ENCODE results near the gene DRD4.

DRD4 gene

DNA sequence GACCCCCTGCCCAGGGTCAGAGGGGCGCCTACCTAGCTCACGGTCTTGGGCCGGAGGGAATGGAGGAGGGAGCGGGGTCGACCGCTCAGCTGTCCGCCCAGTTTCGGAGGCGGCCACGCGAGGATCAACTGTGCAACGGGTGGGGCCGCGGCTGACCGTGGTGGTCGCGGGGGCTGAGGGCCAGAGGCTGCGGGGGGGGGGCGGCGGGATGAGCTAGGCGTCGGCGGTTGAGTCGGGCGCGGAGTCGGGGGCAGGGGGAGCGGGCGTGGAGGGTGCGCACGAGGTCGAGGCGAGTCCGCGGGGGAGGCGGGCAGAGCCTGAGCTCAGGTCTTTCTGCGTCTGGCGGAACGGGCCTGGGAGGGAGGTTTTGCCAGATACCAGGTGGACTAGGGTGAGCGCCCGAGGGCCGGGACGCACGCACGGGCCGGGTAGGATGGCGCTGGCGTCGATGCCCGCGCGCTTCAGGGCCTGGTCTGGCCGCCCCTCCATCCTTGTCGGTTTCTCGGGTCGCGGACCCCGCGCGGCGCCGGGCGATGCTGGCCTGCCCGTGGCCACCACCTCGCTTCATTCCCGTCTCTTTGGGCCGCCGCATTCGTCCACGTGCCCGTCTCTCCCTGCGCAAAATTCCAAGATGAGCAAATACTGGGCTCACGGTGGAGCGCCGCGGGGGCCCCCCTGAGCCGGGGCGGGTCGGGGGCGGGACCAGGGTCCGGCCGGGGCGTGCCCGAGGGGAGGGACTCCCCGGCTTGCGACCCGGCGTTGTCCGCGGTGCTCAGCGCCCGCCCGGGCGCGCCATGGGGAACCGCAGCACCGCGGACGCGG, at the start of gene DRD4:
Gene DRD4, plus strand, starts transcription at position 759 of the 822 bp plus-strand sequence. Its CDS starts 36 bp downstream, at position 795.
- DNase-seq, result no peak

DNA sequence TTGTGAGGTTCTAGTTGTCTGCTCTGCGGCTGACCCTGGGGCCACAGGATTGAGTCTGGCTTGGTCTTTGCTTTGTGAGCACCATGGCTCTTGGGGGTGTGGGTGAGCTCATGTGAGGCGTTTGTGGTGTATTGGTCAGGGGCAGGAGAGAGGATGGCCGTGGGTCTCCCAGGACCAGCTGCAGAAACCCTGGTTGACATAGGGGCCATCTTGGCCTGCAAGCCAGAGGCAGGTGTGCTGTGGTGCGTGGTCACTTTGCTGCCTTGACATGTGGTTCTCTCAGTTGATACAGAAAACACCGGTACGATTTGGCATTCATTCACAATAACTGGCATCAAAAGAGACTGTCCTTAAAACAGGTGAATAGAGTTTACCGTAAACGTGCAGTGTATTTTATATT, 49.5 kb upstream of the DRD4 start:
- DNase-seq, result no peak

DNA sequence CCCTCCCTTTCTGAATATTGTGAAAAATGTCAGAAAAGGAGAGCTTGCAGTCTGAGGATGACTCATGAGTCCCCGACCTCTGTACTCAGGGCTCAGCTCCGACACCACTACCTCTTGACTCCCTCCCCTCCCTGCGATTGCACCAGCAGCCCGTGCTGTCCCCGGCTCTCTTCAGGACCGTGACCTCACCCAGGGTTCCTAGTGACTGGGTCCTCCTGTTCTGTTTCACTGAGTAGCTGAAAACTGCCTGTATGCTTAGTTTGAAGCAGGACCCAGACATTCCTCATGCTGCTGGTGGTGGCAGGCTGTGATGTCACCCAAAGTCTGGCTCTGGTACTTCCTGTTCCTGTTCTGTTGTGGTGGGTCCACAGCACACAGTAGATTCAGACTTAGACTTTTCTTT, 49.1 kb upstream of the DRD4 start:
- peak; percentile 76 for DNase-seq

DNA sequence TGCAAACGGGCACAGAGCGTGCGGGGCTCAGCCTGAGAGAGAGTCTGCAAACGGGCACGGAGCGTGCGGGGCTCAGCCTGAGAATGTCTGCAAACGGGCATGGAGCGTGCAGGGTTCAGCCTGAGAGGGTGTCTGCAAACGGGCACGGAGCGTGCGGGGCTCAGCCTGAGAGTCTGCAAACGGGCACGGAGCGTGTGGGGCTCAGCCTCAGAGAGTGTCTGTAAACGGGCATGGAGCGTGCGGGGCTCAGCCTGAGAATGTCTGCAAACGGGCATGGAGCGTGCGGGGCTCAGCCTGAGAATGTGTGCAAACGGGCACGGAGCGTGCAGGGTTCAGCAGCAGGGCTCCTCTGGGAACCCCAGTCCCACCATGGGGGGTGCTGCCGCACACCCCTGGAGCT, 47.3 kb upstream of the DRD4 start:
- no peak for DNase-seq

DNA sequence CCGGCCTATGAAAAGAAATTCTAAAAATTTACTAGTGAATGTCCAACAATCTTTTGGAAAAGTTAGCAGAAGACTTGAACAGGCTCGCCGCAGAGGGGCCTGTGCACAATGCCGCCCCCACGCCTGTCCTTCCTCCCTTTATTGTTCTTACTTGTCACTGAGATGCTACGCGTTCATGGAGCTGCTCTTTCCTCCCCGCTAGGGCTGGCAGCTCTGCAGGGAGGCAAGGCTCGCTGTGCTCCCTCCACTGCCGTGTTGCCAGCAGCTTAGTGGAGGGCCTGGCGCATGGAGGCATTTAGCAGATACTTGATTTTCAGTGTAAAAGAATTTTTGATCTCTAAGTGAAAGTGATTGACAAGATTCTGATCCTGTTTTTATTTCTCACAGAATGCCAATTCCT, 46.1 kb upstream of the DRD4 start:
- DNase-seq, result no peak

DNA sequence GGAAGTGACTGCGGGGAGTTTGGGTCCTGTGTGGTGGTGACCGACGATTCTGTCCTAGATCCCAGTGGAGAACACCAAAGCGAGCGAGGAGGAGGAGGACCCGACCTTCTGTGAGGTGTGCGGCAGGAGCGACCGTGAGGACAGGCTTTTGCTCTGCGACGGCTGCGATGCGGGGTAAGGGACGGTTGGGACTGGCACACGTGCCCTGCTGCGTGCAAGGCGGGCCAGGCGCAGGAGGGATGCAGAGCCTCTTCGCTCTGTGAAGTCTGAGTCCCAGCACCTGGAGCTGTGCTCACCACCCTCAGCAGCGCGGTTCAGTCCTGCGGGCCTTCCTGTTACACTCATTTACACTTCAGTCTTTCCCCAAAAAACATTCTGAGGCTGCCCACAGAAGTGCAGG, 44.6 kb upstream of the DRD4 start:
- DNase-seq, result no peak

DNA sequence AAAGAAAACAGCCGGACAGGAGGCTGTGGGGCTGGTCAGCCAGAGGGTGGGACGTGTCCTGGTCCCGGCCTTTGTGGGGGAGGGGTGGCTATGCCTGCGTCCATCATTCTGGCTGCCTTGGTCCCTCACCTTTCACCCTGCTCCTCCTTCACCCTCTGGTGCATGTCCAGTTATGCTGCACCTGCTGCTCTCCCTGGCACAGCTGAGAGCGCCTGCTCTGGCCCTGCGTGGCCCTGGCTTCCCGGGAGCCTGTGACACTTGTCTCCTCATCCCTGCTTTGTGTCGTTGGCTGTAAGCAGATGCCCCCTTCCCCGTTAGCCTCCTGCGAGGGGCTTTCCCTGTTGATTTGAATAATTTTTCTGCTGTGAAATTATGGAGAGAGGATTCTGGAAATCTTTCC, 44.2 kb upstream of the DRD4 start:
- no peak for DNase-seq

DNA sequence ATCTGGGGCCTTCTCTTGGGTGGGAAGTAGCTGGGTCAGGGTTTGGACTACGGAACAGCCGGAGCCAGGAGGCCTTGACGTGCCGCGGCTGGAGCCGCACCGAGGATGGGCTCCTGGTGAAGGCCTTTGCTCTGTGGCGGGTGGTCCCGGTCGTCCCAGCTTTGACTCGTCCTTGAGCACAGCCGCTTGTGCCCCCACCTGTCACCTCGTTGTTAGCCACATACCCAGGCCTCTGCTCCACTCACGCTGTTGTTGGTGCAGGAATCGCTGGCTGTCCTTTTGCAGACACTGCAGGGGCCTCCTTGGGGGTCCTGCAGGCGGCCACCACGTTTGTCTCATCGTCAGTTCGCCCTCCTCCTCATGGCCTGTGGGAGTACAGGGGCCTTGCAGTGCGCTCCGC, 43.7 kb upstream of the DRD4 start:
- no peak for DNase-seq

DNA sequence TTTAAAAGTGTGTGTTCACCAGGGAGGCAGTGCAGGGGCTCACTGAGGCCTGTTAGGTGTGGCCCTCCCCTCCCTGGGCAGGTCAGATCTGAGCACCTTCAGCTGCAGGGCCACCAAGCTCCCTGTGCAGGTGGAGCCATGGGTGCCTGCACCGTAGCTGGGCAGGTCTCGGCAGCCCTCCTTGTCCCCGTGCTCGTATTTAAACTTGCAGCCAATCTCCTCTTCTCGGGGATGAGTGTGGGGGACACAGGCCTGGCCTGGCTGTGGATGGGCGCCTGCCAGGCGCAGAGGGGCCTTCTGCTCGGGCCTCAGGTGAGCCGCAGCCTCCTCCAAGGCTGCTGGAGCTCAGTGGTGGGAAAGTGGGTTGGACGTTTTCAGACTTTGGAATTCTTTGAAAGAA, 41.7 kb upstream of the DRD4 start:
- no peak for DNase-seq

DNA sequence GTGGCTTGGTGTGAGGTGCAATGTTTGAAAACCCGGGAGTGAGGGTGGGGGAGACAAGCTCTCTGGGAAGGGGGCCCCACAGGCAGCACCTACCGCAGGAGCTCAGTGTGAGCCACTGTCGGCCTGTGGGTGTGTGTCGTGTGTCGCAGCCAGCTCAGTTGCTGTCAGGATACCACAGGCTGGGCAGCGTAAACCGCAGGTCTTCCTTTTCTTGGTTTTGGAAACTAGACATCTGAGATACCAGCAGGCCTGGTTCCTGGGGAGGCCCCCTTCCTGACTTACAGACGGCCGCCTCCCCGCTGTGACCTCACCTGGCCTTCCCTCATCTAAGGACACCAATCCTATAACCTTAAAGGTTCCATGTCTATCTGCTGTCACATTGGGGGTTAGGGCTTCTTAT, 40.7 kb upstream of the DRD4 start:
- DNase-seq, result peak; percentile 5

DNA sequence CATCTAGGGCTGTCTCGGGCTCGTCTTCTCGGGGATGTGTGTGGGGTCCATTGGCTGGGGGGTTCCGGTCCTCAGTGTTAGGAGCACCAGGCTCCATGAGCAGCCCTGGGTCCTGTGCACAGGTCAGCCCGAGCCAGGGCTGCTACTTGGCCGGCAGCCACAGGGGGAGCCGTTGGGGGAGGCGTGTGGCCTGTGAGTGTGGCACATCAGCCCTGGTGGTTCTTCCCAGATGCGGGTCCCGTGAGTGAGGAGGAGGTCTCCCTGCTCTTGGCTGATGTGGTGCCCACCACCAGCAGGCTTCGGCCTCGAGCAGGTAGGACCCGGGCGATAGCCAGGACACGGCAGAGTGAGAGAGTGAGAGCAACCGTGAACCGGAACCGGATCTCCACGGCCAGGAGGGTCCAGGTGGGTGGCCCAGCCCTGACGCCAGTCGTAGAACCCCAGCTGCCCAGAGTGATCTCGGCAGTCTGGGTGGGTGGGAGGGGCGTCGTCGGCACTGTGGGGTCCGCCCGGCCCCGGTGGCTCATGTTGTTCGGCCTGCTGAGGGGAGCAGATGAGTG, 39.8 kb upstream of the DRD4 start:
- DNase-seq, result no peak

DNA sequence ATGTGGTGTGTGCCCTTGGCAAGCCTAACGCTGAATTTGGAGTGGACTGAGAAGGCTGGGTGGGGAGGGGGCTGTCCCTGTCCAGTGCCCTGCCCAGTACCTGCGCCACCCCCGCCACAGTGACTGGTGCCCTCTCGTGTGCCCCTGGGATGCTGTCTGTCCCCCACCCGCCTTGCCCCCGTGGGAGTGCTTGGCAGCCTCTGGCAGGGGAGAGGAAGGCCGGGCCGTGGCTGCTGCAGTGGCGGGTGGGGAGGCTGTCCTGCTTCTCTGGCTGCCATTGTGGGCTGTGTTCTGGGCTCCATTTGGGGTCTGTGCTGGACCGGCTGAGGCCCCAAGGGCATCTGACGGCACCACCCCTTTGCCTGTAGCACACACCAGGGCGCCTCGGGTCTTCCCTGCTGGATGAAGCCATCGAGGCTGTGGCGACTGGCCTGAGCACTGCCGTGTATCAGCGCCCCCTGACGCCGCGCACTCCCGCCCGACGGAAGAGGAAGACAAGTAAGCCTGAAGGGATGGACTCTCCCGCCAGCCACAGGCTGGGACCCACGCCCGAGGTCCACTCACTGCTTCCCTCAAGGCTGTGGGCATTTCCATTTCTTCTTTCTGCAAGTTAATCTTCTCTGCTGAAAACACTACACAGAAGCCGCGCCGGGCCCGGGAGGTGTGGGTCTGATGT, 38.9 kb upstream of the DRD4 start:
- DNase-seq, result no peak

DNA sequence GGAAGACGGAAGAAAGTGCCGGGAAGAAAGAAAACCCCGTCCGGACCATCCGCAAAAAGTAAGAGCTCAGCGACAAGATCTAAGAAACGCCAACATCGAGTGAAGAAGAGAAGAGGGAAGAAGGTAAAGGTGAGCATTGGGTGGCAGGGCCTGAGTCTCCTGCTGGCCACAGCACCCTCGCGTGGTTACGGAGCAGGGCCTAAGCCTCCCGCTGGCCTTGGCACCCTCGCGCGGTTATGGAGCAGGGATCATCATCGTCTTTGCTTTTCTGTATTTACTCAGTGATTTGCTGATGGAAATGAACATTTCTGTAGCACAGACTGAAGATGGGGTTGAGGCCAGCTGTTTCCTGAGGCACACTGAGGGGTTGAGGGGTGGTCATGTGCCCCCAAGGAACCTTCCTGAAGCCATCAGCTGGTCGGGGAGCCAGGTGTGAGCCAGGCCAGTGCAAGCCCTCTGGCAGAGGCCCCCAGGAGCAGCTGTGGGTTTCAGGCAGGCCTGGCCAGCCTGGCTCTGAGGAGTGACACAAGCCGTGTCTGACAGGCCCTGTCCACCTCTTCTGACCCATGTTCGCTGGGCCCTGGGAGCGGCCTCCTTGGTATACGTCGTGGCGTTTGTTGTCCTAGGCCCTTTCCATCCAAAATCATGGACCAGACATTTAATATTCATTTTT, 35.4 kb upstream of the DRD4 start:
- DNase-seq, result no peak

DNA sequence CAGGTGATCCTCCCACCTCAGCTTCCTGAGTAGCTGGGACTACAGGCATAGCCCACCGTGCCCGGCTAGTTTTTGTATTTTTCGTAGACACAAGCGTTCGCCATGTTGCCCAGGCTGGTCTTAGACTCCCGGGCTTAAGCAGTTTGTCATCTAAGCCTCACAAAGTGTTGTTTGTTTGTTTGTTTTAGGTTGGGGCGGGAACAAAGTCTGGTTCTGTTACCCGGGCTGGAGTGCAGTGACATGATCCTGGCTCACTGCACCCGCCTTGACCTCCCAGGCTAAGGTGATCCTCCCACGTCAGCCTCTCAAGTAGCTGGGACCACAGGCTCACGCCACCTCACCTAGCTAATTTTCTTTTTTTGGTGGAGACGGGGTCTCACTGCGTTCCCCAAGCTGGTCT, 33.9 kb upstream of the DRD4 start:
- DNase-seq, result no peak

DNA sequence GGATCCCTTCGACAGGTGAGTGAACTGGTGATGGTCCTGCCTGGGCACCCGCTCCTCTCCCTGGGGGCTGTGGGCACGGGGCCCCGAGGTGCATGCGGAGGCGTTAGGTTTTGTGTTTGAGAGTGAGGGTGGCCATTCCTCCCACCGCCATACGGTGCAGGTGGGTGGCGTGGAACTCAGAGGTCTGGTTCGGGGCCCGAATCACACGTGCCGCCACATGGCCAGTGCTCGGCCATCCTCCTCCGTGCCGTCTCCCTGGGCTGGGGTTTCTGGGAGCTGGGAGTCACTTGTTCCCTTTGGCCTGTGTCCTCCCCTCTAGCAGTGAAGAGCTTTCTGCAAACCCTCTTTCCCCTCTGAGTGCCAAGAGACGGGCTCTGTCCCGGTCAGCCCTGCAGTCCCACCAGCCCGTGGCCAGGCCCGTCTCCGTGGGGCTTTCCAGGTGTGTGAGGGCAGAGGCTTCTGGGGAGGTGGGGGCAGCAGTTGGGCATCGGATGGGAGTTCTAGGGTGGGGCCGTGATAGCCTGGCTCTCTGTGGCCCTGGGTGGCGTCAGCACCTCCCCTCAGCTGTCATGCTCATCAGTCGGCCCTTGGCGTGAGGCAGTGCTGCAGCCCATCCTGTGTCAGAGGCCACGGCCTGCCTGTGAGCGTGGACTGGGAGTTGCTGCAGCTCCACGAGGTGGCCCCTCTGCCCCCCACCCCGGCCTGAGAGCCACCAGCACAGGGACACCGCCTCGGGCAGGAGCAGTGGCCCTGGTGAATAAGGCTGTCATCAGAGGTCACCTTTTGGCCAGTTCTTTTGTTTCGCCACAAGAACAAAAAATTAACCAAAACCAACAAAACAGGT, 31.6 kb upstream of the DRD4 start:
- DNase-seq, result no peak

DNA sequence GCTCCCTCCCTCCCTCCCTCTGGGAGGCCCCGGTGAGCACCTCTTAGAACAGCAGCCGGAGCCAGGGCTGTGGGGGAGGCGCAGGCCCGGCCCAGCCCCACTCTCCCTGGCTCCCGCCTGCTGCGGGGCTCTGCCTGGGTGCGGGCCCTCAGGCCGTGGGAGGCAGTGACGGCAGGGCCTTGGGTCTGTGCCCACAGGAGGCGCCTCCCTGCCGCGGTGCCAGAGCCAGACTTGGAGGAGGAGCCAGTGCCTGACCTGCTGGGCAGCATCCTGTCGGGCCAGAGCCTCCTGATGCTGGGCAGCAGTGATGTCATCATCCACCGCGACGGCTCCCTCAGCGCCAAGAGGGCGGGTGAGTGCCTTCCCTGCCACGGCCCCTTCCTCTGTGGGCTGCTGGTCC, 30.8 kb upstream of the DRD4 start:
- no peak for DNase-seq

DNA sequence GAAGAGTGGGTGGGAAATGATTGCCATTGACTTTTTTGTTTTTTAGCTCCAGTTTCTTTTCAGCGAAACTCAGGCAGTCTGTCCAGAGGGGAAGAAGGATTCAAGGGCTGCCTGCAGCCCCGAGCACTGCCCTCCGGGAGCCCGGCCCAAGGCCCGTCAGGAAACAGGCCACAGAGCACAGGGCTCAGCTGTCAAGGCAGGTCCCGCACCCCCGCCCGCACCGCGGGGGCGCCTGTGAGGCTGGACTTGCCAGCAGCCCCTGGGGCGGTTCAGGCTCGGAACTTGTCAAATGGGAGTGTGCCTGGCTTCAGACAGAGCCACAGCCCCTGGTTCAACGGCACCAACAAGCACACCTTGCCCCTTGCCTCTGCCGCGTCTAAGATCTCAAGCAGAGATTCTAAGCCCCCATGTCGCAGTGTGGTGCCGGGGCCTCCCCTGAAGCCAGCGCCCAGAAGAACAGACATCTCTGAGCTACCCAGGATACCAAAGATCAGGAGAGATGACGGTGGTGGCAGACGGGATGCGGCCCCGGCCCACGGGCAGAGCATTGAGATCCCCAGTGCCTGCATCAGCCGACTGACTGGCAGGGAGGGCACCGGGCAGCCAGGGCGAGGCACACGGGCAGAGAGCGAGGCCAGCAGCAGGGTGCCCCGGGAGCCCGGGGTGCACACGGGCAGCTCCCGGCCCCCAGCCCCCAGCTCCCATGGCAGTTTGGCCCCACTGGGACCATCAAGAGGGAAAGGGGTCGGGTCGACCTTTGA, 29.9 kb upstream of the DRD4 start:
- DNase-seq, result no peak

DNA sequence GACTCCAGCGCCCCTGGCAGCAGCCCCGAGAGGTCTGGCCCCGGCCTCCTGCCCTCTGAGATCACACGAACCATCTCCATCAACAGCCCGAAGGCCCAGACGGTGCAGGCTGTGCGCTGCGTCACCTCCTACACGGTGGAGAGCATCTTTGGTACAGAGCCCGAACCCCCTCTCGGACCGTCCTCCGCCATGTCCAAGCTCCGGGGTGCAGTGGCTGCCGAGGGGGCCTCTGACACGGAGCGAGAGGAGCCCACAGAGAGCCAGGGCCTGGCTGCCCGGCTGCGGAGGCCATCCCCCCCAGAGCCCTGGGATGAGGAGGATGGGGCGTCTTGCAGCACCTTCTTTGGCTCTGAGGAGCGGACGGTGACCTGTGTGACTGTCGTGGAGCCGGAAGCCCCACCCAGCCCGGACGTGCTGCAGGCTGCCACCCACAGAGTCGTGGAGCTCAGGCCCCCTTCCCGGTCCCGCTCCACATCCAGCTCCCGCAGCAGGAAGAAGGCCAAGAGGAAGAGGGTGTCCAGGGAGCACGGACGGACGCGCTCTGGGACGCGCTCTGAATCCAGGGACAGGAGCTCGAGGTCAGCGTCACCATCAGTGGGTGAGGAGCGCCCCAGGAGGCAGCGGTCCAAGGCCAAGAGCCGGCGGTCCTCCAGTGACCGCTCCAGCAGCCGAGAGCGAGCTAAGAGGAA, 29.0 kb upstream of the DRD4 start:
- DNase-seq, result no peak

DNA sequence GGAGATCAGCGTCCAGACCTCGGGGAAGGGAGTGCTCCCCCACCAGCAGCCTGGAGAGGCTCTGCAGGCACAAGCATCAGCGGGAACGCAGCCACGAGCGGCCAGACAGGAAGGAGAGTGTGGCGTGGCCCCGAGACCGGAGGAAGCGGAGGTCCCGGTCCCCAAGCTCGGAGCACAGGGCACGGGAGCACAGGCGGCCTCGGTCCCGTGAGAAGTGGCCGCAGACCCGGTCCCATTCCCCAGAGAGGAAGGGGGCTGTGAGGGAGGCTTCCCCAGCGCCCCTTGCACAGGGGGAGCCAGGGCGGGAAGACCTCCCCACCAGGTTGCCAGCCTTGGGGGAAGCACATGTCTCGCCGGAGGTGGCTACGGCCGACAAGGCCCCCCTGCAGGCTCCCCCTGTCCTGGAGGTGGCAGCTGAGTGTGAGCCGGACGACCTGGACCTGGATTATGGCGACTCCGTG, 28.2 kb upstream of the DRD4 start:
- no peak for DNase-seq

DNA sequence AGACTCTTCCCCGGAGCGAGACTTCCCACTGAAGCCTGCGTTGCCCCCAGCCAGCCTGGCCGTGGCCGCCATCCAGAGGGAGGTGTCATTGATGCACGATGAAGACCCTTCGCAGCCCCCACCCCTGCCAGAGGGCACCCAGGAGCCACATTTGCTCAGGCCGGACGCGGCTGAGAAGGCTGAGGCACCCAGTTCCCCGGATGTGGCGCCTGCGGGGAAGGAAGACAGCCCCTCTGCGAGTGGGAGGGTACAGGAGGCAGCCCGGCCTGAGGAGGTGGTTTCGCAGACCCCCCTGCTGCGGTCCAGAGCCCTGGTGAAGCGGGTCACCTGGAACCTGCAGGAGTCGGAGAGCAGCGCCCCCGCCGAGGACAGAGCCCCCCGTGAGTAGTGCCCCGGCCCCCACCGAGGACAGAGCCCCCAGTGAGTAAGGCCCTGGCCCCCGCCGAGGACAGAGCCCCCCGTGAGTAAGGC, 27.7 kb upstream of the DRD4 start:
- no peak for DNase-seq

DNA sequence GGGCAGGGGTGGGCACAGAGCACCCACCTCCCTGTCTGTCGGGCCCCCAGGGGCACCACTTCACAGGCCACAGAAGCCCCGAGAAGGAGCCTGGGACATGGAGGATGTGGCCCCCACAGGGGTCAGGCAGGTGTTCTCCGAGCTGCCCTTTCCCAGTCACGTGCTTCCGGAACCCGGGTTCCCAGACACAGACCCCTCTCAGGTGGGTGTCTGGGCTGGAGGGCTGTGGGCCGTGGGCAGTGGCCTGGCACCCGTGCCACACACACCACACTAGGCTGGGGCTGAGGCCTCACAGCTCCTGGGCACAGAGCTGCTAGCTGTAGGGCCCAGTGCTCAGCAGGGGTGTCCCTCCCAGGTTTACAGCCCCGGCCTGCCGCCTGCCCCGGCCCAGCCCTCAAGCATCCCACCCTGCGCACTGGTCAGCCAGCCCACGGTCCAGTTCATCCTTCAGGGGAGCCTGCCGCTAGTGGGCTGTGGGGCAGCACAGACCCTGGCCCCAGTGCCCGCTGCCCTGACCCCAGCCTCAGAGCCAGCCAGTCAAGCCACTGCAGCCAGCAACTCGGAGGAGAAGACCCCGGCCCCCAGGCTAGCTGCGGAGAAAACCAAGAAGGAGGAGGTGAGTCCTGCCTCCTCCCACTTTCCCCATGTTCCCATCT, 26.8 kb upstream of the DRD4 start:
- no peak for DNase-seq
